Fibroblast of skin of back (primary cell): ENCODE results near the gene HTR3E. TPM values are rescaled to one million over a fixed set of nuclear protein-coding genes. Genes with fewer than 3 reads are reported as not detected.
"Not testable (repeated sequence)": the region's sequence is repeated elsewhere in the genome, so short reads cannot be mapped to it uniquely, and the experiment has no call there.

Experiments used
- DNase-seq: peaks from one replicate; pipeline ENCODE4 v3.0.0-alpha.2; 2013
- polyA plus RNA-seq, 2 experiments: library from polyadenylated mRNA; unstranded; fragments of 120-200 nt; gene quantifications; one replicate each; pipeline ENCODE4 v1.2.1, GENCODE V29; 2013; ENCODE audit not compliant: insufficient read length in 2 of 2

The HTR3E gene, protein sequence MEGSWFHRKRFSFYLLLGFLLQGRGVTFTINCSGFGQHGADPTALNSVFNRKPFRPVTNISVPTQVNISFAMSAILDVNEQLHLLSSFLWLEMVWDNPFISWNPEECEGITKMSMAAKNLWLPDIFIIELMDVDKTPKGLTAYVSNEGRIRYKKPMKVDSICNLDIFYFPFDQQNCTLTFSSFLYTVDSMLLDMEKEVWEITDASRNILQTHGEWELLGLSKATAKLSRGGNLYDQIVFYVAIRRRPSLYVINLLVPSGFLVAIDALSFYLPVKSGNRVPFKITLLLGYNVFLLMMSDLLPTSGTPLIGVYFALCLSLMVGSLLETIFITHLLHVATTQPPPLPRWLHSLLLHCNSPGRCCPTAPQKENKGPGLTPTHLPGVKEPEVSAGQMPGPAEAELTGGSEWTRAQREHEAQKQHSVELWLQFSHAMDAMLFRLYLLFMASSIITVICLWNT
- not detected for polyA plus RNA-seq (2013, experiment 1 of 2; ENCODE audit: insufficient read length)
- not detected for polyA plus RNA-seq (2013, experiment 2 of 2; ENCODE audit: insufficient read length)

DNA sequence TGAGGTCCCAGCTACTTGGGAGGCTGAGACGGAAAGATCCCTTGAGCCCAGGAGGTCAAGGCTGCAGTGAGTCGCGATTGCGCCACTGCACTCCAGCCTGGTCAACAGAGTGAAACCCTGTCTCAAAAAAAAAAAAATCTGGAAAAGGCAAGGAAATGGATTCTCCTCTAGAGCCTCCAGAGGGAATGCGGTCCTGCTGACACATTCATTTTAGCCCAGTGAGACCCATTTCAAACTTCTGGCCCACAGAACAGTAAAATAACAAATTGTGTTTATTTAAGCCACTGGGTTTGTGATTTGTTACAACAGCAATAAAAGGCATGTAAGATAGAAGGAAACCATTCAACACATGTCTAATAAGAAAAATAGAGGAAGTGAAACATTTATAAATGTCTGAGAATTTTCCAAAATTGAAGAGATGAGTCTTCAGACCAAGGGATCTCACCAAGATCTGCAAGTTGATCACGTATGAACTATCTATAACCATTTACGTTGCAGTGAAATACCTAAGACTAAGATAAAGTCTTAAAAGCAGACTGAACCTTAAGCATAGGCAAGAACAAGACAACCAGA, at the start of gene HTR3E:
TSS of gene HTR3E (plus strand) at position 254 of the 573 bp plus-strand sequence. CDS start 466 bp downstream, outside the sequence.
- DNase-seq: no peak

DNA sequence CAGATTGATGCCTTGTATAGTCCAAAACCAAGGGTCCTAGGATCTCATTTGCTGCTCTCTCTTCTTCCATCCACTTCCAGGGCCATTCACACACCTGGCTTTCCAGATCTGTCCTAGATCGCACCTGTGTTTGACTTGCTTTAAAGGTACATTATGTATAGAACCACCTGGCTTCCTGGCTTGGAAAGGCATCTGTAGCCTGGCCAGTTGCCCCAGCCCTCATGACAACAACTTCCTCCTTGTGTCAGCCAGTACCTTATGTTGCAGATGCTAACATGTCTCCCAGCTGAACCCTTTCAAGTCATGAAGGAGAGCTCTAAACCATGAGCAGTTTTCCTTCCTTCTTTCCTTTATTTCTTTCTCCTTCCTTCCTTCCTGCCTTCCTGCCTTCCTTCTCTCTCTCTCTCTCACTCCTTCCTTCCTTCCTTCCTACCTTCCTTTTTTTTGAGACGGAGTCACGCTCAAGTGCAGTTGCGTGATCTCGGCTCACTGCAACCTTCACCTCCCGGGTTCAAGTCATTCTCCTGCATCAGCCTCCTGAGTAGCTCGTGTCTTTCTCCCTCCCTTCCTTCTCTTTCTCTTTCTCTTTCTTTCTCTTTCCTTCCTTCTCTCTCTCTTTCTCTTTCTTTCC, 46.5 kb upstream of the HTR3E start:
- DNase-seq: no peak

DNA sequence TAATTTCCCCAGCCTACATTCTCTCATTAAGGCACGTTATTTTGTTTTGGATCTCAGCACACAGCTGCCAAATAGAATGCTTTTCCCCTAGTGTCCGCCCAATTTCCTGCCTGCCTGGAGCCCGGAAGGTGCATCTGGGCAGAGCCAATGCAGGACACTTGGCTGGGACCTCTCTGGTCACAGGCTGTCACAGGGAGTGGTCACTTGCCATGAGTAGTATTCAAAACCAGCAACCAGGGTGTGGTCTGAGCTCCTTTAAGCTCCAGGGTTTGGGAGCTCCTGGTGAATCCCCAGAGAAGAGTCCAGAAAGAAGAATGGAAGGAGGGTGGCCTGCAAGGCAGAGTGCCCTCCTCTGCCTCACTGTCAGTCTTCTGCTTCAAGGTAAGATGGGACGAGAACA, 44.1 kb upstream of the HTR3E start, which contains the start of gene HTR3C:
TSS of gene HTR3C (plus strand) at position 281 of the 400 bp plus-strand sequence. CDS start at position 315, 34 bp downstream.
- DNase-seq: no peak

DNA sequence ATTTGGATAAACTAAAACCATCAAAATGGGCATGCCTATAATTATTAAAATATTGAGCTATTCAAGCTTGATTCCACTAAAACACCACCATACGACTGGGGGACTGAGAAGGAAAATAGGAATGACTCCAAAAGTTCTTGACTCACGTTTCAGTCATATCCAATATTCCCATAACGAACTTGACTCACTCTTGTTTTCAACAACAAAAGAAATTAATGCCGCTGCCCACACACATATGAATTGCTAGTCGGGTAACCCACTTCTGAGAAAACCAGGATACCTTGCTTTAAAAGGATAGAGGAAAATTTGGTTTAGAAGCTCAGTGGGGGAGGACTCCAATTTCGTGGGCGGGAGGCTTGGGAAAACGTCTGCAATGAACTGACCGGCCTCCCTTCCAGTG, 38.8 kb upstream of the HTR3E start:
- DNase-seq: peak; percentile 13

DNA sequence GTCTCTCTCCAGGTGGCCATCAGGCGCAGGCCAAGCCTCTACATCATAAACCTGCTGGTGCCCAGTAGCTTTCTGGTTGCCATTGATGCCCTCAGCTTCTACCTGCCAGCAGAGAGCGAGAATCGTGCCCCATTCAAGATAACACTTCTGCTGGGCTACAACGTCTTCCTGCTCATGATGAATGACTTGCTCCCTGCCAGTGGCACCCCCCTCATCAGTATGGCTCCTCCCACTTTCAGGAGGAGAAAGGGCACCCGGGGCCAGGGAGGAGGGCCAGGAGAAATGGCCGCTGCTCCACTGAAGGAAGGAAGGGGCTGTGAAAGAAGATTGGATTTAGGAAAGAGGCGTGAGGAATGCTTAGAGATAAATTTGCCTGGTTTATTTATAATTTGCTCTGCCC, 37.4 kb upstream of the HTR3E start:
- no peak for DNase-seq

DNA sequence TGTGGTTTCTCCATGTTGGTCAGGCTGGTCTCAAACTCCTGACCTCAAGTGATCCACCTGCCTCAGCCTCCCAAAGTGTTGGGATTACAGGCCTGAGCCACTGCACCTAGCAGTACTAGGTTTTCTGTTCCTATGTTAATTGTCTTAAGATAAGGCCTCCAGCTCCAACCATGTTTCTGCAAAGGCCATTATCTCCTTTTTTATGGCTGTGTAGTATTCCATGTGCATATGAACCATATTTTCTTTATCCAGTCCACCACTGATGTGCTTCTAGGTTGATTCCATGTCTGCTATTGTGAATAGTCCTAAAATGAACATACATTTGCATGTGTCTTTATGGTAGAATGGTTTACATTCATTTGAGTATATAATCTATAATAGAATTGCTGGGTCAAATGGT, 34.2 kb upstream of the HTR3E start:
- DNase-seq: no peak

DNA sequence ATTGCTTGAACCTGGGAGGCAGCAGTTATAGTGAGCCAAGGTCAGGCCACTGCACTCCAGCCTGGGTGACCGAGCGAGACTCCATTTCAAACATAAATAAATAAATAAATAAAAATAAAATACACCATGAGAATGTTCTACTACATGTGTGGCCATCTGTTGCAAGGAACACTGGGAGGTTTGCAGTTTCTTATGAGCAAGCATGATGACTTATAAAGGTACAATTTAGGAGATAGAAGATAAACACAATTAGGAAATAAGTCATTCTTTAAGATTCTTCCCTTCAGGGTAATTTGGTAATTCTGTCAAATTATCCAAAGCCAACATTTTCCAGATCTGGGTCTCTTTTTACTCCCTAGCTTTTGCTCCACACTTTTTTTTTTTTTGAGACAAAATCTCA, 30.7 kb upstream of the HTR3E start:
- no peak for DNase-seq

DNA sequence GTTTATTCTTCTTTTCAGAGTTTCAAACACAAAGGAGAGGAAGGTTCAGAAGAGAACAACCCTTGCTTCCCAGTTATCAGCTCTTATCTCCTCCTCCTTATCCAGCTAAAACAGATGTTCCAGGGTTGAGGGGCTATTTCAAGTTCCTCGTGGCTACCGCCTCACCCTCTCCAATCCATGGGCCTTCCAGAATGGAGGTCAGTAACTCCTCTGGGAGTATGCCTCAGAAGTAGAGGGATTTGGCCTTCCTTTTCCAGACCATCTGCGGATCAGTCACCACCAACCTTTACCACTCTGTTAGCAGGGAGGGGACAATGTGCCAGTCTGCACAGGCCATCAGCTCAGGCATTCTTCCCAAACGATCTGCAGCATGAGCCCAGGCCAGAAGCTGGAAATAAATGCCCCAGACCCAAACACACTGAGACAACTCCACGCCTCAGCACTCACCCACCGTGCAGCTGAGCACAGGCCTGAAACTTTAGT, 29.2 kb upstream of the HTR3E start:
- no peak for DNase-seq

DNA sequence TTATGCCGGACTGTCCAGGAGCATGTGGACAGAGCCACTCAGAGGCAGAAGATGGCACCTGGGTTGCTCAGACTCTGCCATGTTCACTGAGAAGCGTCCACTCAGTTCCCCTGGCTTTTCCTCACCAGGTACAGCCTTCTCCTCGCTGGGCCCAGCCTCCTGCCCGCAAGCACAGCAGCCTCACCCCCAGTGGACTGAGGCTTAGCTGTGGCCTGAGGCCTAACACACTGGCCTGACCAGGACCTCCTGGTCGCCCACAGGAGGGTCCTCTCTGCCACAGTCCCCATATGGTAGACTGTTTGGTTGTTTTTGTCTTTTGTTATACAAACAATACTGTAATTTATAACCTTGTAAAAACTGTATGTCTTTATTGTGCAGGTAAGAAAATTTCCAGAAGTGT, 28.5 kb upstream of the HTR3E start:
- no peak for DNase-seq

DNA sequence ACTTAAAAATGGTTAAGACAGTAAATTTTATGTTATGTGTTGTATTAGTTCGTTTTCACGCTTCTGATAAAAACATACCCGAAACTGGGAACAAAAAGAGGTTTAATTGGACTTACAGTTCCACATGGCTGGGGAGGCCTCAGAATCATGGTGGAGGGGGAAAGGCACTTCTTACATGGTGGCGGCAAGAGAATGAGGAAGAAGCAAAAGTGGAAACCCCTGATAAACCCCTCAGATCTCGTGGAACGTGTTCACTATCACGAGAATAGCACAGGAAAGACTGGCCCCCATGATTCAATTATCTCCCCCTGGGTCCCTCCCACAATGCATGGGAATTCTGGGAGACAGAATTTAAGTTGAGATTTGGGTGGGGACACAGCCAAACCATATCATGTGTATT, 25.7 kb upstream of the HTR3E start:
- DNase-seq: not testable (repeated sequence)

DNA sequence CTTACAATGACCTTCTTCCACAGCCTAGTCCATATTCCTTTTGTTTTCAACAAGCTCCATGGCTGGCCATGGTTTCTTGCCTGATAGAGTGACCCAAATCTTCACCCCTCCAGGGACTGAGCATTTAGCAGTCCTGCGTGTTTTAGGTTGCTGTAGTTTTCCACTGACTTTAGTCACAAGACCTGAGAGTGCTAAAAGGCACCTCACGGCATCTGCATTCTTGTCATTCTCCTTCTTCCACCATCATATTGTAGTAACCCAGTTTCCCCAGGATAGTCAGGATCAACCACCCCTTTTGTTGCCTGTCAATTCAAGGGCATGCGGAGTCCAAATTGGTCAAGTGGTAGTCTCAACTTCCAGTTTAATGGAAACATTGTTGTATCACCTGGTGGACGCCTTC, 23.2 kb upstream of the HTR3E start:
- no peak for DNase-seq

DNA sequence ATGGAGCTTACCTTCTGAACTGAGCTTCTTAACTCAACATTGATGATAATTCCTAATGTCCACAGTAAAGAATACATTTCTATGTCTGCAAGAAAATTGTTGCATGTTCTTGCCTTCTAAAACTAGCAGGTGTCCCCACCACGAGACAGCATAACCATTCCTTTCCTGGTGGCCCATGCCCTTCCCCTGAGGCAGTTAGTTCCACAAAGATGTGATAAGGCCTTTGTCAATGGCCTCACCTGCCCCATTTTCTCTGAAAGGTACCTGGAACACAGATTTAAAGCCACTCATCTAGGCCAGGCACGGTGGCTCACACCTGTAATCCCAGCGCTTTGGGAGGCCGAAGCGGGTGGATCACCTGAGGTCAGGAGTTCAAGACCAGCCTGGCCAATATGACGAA, 21.0 kb upstream of the HTR3E start:
- DNase-seq: no peak

DNA sequence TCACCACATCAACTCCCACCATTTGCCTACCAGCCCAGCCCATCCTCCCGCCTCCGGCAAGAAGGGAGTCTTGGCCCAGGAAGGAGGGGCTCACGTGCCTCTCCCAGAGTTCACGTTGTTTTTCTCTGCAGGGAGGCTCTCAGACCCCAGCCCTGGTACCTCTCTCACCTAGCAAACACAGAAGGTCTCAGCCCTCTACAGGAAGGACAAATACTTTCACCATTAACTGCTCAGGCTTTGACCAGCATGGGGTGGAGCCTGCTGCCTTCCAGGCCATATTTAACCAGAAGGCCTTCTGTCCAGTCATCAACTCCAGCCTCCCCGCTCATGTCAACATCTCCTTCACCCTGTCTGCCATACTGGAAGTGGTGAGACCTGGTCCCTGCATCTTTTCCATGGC, 19.0 kb upstream of the HTR3E start:
- DNase-seq: no peak

DNA sequence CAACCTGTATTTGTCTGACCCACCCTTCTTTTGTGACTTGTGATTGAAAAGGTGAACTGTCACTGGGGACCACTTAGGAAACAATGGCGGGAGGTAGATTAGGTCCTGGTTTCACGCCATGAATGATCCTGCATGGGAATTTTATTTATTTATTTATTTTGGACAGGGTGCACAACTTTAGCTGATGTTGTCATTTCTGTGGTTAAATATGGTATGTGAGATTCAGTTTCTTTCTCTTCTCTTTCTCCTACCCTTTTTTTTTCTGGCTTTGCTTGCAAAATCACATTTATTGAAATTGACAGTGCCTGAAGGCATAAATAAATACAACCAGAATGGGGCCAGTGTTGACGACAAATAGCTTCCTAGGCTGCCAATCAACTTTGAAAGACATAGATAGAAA, 18.0 kb upstream of the HTR3E start:
- peak; percentile 10 for DNase-seq

DNA sequence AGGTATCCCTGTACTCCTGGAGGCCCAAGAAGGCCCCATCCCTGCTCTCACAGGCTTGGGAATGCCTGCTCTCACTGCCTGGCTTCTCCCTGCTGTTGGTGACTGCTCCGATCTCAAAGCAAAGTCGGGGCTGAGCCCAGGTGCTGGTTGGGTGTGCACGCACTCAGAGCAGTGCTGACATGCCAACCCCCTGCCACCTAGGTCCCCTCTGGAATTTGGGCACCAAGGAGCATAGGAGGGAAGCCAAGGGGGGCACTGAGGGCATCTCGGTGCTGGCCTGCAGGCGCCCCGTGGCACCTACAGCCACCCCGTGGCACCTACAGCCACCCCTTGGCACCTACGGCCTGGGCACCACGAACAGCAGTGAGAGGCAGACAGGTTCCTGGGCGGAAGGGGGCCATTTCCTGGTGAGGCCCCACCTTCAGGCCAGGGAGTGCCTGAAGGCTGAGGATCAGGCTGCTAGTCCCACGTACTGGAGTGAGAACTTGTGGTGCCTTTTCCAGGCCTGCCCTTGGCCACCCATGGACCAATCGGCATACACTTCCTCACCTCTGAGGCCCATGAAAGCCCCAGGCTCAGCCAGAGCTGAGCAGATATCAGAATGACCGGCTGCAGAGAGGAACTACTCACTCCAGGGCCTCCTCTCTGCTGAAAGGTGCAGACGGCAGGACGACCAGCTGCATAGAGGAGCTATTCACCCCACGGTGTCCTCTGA, 15.6 kb upstream of the HTR3E start:
- no peak for DNase-seq

DNA sequence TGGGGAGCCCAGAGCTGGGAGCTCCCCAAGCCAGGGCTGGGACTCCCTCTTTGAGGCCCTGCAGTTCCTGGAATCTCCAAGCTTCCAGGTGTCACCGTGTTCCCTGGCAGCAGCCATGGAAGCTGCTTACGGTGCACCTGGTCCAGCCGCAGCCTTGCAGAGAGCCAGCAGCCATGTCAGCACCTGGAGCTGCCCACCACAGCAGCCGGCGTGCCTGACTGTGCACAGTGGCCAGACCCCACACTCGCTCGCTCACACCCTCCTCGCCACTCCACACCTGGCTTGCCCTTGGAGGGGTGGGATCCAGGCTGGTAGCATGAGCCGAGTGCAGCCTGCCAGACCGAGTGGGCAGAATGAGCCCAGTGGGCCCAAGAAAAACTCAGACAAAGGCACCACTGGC, 14.8 kb upstream of the HTR3E start:
- no peak for DNase-seq

DNA sequence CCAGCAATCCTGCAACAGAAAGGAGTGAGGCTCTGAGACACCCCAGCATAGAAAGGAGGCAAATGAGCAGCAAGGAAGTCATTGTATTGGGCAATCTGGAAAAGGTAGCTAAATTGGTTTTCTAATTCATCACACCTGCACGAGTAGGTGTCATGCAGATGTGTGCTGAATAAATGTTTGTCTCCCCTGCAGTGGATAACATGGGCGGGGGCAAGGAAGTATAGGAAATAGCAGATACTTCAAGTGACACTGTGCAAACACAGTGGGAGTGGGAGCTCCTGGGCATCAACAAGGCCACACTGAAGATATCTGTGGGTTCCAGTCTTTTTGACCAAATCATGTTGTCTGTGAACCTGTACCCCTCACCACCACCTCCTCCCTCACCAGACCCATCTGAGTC, 14.4 kb upstream of the HTR3E start:
- DNase-seq: no peak

DNA sequence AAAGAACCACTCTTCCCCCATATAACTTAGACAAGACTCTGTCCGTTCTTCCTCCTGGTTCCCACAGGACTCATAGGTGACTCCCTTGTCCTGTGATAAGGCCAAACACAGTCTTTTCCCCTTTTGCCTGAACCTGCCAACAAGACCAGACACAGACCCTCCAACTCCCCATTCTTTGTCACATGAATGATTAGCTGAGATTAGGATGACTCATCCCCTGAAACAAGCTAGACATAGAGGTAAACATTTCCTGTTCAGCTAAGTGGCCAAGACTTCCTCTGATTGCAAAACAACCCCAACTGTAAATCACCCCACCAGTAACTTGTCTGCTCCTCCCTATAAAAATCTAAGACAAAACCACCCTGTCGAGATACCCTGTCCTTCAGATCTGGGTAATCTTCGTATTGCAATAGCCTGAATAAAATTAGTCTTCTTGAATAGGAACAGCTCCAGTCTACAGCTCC, 11.4 kb upstream of the HTR3E start:
- DNase-seq: no peak

DNA sequence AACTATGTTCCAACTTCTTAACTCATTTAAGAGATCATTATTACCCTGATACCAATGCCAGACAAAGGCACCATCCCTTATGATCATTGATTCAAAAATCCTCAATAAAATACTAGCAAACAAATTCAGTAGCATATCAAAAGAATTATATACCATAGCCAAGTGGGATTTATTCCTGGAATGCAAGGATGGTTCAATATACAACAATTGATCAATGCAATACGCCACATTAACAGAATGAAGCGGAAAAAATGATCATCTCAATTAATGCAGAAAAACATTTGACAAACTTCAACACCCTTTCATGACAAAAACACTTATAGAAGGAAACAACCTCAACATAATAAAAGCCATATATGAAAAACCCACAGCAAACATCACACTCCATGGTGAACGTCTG, 4.7 kb upstream of the HTR3E start:
- DNase-seq: no peak

DNA sequence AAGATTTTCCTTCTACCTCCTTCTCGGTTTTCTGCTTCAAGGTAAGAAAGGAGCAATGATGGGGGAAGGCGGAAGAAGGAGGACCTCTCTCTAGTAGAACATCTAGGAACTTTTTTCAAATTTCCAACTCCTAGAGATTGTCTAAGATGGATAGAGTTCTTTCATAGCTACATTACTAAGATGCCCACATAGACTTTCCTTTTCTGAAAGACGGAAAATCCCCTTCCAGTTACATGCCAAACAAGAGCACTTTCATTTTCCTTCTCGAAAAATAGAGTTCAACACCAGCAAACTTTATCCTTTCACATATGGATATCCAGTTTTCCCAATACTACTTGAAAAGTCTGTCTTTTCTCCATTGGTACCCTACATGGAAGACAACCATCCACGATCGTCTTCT, 692 bp downstream of the HTR3E start:
- DNase-seq: no peak

DNA sequence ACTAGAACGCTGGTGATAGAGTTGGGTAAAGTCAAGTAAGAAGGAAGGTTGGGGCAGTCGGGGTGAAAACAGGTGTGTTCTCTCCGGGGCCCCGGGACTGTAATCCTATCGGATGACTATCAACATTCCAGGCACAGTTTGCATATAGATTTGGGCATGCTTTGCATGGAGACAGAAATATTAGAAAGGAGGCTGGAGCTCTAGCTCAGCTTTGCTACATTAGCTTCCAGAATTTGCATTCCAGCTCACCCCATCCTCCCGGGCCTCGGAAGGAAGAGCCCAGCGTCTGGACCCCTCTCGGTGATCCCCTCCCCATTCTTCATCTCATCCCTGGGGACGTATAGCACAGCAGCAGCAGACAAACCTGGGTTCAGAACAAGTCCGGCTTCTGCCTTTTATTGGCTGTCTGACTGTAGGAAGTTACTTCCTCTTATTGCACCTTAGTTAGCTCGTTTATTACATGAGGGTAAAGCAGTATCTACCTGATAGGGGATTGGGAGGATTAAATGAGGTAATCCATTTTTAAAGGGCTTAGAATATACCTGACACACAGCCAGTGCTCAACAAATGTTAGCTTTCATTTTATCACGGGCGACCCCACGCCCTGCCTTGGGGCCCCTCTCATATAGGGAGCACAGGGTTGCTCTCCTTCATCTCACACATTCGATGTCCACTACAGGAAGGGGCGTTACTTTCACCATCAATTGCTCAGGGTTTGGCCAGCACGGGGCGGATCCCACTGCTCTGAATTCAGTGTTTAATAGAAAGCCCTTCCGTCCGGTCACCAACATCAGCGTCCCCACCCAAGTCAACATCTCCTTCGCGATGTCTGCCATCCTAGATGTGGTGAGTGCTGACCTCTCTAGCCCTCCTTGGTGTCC, 3.2 kb downstream of the HTR3E start:
- no peak for DNase-seq

DNA sequence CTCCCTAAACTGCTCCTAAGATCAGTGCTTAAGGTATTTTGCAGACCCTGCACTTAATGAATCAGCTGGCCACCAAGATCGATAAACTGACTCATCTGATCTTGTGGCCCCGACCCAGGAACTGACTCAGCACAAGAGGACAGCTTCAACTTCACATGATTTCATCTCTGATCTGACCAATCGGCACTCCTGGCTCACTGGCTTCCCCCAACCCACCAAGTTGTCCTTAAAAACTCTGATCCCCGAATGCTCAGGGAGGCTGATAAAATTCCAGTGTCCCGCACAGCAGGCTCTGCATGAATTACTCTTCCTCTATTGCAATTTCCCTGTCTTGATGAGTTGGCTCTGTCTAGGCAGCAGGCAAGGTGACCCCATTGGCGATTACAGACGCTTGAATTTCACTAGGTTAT, 13.5 kb downstream of the HTR3E start:
- peak; percentile 21 for DNase-seq
